ENCODE data around the gene HHATL.
"Not testable (repeated sequence)": the region's sequence is repeated elsewhere in the genome, so short reads cannot be mapped to it uniquely, and the experiment has no call there.

Gene HHATL

DNA sequence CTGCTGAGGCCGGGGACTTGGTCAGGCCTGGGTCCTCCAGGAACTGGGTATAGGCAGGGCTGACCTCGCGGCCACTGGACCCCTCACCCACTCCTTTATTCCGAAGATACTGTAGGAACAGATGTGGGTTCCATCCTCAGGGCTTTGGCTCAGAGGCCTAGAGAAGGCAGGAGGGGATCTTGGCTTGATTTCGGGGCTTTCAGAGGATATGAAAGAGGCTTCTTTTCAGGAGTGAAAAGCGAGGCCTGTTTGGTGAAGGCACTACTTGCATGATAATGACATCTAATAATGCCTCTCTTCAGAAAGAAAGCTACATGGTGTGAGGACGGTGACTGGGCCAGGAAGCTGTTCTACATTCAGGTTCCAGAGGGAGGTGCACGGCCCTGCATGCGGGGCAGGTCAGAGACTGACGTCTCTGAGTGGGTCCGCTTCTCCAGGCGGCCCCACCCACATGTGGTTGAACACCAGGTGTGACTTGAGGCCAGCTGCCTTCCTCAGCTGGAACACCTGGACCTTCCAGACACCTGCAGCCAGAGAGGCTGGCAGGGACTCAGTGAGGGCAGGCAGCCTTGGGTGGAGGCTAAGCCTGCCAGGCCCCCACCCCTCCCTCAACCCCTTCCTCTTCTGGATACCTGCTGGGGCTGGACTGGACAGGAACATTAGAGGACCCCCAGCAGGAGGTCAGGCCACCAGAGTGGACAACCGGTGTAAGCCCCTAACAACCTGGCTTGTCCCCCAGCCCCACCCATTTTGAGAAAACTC lies 31.1 kb upstream of the HHATL start:
- DNase-seq = no peak

GRCh38 chr3:42732829-42733459 lies 30.3 kb upstream of the HHATL start:
- no peak for DNase-seq

DNA sequence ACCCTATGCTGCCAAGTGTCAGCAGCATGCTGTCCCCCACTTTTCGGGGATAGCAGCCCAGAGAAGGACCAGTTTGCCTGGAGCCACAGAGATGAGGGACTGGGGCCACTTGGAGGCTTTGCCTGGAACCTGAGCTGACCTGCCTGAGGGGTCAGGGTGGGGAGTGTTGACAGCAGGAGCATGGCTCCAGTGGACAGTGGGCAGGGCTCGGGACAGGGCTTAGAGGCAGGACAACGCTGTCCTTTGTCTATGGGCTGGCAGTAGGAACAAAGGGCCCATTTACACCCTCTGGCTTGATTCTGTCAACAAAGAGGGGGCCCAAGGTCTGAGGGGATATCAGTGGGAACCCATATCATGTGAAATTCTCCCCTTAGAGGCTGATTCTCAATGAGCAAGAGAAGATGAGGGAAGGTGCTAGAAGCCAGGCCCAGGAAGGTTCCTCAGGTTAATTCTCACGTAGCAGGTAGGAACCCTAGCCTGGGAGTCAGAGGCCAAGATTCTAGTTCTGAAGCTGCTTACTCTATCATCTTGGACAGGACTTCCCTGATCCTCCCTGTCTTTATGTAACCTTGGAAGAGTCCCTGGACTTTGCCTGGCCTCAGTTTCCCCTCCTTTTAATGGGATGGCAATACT lies 29.7 kb upstream of the HHATL start:
- DNase-seq = no peak

DNA sequence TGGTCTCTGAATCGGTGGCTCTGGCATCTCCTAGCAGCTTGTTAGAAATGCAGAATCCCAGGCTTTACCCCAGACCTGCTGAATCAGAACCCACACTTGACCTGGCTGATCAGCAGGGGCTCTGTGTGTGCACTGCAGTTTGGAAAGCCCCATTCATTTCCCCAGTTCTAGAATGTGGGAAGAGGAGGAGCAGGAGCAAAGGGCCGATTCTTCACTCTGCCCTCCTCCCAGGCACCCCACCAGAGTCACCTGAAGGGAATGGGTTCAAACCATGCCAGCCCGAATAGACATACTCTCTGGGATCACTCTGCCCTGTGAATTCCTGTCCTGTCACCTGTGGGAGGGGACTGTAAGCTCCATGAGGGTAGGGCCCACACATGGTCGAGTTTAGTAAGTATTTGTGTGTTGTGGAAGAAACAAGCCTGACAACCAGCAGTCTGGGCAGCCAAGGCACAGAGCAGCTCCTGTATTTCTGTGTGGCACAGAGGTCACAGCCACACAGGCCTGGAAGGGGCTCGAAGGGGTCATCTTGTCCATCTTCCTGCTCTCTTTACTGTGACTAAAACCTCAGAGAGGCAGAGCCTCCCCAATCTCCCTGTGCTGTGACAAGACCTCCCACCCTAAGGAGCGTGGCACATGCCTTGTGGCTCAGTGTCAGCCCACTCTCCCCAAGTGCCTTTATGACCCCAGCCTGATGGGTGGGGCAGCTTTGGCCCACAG lies 29.0 kb upstream of the HHATL start:
- DNase-seq = no peak

DNA sequence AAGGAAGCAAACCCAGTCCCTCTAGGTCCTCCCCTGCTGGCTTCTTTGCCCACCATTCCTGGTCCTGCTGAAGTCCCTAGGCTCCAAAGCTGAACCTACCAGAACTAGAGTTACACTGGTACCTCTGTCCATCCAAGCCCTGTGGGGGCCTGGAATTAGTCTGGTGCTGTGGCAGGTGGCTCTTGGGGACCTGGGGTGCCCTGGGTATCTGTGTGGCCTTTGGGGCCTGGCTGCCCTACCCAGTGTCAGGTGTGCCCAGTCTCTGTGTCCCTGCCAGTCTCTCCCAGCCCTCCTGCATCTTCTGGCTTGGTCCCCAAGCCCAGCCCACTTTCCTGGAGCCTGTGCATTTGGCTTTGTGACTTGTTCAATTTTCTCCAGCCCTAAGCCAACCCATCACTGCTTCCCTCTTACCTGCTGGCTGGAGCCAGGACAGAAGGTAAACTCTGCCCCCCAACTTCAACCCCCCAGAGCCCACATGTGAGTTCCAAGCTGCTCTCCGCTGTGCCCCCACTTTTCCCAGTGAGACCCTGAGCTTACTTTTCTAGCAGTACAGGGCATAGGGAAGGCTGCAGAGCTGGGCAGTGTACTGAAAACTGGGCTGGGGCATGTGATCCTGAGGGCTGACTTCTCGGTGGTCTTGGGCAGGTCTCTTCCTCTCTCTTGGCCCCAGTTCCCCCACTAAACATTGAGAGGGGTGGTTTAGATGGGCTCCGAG lies 28.3 kb upstream of the HHATL start:
- DNase-seq = no peak

DNA sequence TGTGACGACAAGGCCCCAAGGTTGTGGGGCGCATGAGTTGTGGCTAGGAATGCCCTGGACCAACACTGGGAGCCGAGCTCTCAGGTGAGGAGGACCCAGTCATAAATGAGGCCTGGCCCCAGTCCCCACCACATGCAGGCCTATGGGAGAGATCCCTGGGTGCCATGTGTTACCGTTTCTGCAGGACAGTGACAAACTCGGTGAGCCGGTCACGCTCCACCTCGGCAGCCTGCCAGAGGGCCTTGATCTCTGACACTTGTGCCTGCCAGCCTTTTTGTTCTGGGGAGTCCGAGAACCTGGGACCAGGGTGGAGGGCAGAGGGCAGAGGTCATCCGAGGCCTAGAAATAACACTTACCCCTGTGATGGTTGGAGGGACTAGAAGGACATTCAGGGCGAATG lies 27.7 kb upstream of the HHATL start:
- no peak for DNase-seq

DNA sequence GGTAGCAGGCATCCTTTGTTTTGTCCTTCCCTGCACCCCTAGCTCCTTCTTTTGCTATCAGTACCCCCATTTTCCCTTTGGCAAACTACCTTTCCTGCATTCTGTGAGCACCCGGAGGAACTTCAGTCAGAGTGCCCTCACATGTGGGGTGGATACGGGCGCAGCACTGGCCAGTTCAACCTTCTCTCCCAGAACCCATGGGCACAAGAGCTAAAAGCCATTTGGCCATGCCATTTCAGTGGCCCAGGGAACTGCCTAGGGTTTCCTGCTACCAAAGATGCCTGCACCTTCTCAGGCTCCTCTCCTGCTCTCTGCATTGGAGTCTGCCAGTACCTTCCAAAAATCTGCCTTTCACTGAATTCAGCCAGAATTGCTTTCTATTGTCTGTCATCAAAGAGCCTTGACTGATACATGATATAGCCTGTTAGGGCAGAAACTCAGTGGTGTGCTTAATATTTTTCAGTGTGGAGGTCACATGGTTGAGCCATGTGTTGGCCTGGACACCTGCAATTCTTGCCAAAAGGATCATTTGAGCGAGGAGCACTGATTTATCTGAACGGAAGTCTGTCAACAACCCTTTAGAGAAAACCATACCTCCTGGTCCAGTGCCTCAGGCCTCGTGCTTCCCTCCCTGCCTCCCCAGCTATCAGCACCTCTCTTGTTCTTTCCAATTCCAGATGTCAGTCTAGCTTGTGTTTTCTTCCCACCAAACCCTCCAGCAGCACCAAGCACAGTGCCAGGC lies 27.0 kb upstream of the HHATL start:
- DNase-seq = no peak

DNA sequence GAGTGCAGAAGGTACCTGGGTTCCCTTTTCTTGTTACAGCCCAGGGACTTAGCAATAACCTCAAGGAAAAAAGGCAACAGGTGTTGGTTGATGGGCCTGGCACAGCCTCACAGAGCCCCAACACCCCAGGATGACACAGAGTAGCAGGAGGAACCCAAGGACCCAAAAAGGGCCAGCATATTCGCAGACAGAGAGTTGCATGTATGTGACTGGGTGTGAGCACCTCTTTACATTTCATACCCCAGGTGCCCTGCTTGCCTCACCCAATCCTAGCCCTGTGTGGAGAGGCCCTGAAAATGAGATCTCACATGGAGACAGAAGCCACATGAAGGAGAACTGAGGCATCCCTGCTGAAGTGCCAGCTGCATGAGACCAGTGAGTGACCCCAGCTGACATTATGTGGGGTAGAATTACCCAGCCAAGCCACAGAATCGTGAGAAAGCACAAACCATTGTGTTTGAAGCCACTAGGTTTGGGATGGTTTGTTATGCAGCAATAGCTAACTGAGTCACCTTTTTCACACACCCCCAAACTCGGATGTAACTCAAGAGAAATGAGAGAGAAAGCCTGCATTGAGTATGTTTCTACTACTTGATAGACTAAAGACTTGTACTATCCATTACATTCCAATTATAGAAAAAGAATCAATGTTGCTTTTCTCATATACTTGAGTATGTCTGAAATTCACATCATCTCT lies 26.2 kb upstream of the HHATL start:
- DNase-seq = no peak

- no peak for DNase-seq
Observed at GRCh38 chr3:42728056-42728455, 25.5 kb upstream of the HHATL start.

DNA sequence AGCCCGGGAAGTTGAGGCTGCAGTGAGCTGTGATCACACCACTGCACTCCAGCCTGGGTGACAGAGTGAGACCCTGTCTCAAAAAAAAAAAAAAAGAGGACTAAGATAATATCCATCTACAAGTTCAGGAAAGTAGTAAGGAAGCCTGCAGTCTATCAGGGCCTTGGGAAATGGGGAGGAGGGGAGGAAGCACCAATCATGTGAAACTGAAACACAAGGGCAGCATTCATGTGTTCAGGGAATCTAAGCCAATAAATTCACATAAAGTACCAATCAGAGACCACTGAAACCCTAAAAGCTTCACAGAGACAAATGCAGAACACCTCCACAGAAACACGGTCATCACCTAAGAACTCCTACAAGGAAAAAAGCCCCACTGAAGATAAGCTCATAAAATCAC lies 22.9 kb upstream of the HHATL start:
- no peak for DNase-seq

DNA sequence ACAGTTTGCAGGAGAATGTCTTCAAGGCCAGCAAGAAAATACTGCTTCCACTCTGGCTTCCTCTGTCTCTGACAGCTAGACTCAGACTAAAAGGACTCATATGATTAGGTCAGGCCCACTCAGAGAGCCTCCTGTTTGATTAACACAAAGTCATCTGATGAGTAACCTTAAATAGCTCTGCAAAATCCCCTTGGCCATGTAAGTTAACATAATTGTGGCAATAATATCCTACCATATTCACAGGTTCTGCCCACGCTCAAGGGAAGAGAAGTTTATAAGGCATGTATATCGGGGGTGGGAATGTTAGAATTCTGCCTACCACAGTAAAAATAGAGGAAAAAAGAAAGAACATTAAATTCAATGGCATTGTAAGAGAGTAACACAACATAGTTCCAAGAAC lies 20.6 kb upstream of the HHATL start:
- no peak for DNase-seq

GRCh38 chr3:42722442-42722841 lies 19.8 kb upstream of the HHATL start:
- DNase-seq = not testable (repeated sequence)

- DNase-seq = no peak
Observed at GRCh38 chr3:42721690-42722089, 19.1 kb upstream of the HHATL start.

- no peak for DNase-seq
Observed at GRCh38 chr3:42720126-42720525, 17.5 kb upstream of the HHATL start.

- no peak for DNase-seq
Observed at GRCh38 chr3:42719002-42719401, 16.4 kb upstream of the HHATL start.

DNA sequence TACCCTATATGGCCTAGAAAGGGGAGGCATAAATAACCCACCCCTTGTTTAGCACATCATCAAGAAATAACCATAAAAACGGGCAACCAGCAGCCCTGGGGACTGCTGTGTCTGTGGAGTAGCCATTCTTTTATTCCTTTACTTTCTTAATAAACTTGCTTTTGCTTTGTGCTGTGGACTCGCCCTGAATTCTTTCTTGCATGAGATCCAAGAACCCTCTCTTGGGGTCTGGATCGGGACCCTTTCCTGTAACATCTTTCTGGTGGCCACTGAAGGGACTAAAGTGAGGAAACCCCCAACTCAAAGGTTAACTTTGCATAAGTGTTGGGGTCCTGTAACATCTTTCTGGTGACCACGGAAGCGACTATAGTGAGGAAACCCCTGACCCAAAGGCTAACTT lies 15.7 kb upstream of the HHATL start:
- DNase-seq = no peak

DNA sequence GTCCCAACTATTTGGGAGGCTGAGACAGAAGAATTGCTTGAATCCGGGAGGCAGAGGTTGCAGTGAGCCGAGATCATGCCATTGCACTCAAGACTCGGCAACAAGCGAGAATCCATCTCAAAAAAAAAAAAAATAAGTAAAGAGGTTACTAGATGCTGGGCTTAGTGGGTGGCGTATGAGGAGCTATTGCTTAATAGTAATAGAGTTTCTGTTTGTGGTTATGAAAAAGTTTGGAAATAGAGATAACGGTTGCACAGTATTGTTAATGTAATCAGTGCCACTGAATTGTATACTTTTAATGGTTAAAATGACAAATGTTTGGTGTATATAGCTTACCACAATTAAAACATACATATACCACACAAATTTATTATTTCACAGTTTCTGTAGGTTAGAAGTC lies 14.7 kb upstream of the HHATL start:
- DNase-seq = no peak

DNA sequence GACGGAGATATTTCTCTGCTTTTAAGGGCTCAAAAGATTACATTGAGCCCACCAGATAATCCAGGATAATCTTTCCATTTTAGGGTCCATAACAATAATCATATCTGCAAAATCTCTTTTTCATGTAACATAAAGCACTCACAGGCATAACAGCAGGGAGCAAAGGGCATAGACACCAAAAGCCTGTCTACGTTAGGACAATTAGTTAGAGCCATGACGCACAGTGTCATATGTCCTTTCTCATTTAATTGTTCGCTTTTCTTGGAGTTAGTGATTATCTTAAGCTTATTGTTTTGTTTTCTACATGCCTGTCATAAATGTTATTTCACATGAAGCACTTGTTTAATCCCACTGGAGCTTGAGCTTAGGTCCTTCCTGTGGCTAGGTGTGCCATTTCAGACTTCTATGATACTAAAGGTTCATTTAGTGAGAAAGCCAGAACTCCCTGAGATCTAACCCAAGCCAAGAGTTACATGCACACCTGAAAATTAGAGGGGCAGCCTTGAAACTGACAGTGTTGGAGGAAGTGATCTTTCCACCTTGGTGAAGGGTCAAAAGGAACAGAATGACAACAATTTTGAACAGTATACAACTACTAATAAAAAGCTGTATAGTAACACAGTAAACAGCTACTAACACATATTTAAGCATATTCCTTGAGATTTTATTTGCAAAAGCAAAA lies 11.7 kb upstream of the HHATL start:
- no peak for DNase-seq

DNA sequence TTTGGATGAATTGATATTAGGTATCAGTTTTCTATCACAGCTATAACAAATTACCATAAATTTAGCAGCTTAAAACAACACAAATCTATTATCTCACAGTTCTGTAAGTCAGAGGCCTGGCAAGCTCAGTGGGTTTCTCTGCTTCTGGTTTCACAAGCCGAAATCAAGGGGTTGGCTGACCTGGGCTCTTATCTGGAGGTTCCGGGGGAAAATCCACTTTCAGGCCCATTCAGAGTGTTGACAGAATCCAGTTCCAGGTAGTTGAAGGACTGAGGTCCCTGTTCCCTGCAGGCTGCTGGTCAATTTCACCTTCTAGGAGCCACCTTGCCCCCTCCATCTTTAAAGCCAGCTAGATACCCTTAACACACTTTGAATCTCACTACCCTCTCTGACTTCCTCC lies 11.1 kb upstream of the HHATL start:
- no peak for DNase-seq

DNA sequence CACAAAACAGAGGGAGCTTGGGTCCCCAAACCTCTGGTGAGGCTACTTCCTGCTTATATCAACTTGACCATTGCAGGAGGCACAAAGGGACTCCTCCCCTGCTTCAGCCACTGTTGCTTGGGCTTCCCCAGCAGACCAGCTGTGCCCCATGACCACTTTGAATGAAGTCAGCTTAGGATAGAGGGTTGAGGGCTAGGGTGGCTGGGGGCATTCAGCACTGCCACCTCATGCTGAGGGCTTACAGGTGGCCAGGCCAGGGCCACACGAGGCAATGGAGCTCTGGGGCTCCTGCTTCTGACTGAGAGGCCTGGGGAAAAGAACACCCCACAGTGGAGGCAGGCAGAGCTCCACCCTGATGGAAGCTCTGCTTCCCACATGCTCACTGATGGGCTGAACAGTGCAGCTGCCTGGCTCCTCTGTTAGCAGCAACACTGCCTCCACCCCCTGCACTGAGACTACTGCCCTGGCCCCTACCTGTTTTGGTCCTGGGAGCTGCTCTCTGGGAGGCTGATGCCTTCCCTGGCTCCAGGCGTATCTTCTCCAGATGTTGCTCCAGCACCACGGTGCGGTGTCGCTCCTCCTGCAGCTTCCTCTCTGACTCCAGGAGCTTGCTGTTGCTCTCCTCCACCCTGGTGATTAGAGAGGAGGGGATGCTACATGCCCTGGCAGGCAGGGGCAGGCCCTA lies 10.2 kb upstream of the HHATL start:
- no peak for DNase-seq

DNA sequence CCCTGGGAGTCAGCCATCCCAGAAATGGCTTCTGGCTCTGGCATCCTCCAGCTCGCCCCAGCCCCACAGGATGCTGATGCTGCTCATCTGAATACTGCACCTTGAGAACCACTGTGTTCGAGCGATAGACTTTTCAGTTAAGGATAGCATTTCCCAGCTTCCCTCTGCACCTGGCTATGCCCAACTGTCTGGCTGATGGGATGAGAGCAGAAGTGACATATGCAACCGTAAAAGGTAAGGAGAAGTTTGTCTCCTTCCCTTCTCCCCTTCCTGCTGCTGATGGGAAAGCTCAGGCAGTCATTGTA lies 9.7 kb upstream of the HHATL start:
- no peak for DNase-seq

Data from DMS79 (cell line).